ENCODE results near the gene VPS25. TPM values are rescaled to one million over a fixed set of nuclear protein-coding genes. Genes with fewer than 3 reads are reported as not detected.

Gene VPS25
- total RNA-seq, 1 experiment from 2014 or later: 152 TPM

DNA sequence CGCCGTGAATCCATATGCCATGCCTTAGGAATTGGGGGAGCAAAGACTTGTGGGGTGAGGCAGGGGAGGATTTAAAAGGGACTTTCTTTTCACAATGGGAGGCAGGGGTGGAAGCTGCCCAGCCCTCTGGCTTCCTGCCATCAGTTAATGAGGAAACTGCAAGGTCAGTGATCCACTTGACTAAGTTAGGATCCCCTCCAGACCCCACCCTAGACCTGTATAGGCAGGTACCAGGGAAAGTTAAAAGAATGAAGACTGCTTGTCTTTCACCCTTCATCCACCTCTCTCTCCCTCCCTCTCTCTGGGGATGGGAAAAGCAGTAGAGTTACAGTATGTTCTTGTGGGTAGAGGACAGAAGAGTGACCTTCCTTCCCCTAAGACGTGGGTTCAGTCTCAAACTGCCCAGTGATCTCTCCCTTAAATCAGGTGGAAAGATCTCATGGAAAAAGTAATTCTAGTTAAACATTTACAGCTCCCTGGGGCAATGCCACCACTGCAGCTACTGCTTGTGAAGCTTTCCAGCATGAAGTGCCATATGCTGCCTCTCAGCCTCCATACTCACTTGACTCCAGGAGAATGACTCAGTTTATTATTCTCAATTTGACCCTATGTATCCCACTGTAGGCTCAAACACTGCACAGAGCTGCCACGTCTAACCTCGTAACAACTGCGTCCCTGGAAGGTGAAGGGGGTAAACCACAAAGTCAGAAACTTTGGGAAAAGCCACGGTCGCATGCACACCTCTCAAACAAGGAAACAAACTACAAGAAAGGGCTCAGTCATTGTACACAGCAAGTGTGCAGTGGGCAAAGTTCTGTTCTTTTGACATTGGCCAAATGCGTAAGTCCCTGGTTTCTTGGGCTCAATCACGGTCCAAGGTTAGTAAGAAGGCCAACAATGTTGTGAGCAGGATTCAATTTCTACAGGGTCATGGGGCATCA, 24.1 kb downstream of the VPS25 start:
- H3K4me3 ChIP-seq (ENCODE audit: insufficient read depth, low read depth, low read length): peak overlapping the region; percentile 96
- H3K27me3 ChIP-seq (ENCODE audit: control insufficient read depth, insufficient read depth, low read length): peaks cover 3% of the 10 kb centered on the region
- DNase-seq: no peak
- no peaks in the 10 kb centered on the region; the same call in 1 of the 2 replicates for H3K36me3 ChIP-seq (replicated peaks; ENCODE audit: control insufficient read depth, insufficient read depth, low read length)

DNA sequence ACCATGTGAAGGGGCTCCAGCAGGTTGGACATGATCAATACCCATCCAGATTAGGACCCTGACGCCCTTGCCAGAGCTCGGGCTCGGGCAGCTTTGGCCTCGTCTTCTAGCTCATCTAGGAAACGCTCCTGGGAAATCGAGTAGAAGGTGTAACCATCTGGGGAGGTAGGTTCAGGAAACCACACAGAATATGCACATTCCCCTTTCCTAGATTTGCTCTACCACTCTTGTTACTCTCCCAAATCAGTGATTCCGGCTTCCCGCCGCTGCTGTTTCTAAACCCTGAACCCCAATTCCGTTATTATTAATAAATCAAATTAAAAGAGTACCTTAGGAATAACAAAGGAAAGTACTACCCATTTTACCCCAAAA, 24.7 kb downstream of the VPS25 start:
- DNase-seq: no peak
- H3K4me3 ChIP-seq (ENCODE audit: insufficient read depth, low read depth, low read length): peak overlapping the region; percentile 96
- H3K27me3 ChIP-seq (ENCODE audit: control insufficient read depth, insufficient read depth, low read length): peaks cover 3% of the 10 kb centered on the region

GRCh38 chr17:42798383-42799380, 25.4 kb downstream of the VPS25 start, which contains the start of the genes CNTD1 and COA3:
TSS of gene CNTD1 (plus strand) at chr17:42798861. CDS start at chr17:42799068, 207 bp downstream.
TSS of gene COA3 (minus strand) at chr17:42798704. CDS start at chr17:42798681, 23 bp downstream.
- Histone ChIP-seq H3K27me3 (ENCODE audit: control insufficient read depth, insufficient read depth, low read length) (peaks cover 3% of the 10 kb centered on the region), H3K36me3 (replicated peaks; ENCODE audit: control insufficient read depth, insufficient read depth, low read length) (no peaks in the 10 kb centered on the region; the same call in 1 of the 2 replicates), H3K4me3 (ENCODE audit: insufficient read depth, low read depth, low read length) (peak within 1 kb of the TSS; percentile 96)
- DNase-seq: peak; percentile 97

More for the DNA sequence above, 24.7 kb downstream of the VPS25 start:
- no peaks in the 10 kb centered on the region; the same call in 1 of the 2 replicates for H3K36me3 ChIP-seq (replicated peaks; ENCODE audit: control insufficient read depth, insufficient read depth, low read length)

GRCh38 chr17:42803074-42803883, 30.0 kb downstream of the VPS25 start:
- Histone ChIP-seq H3K4me3 (ENCODE audit: insufficient read depth, low read depth, low read length) (no peak overlapping the region), H3K27me3 (ENCODE audit: control insufficient read depth, insufficient read depth, low read length) (peaks cover 3% of the 10 kb centered on the region)
- no peak for DNase-seq

DNA sequence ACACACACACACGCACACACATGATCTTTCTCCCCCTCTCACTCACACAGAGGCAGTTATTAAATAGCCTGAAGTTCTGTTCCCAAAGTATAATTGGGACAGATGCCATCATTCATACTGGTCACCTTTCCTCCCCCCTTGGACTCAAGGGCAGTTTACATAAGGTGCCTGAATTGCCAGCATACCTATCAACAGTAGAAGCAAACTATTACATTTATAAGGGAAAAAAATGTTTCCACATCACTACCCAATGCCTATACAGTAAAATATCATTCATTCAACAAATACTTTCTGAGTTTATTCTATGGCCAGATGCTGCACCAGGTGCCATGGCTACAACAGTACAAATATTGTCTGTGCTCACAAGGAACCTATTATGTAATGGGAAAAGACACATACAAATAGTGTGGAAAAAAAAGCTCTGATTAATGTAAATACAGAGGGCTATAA, 31.7 kb downstream of the VPS25 start:
- Histone ChIP-seq H3K36me3 (replicated peaks; ENCODE audit: control insufficient read depth, insufficient read depth, low read length) (no peaks in the 10 kb centered on the region), H3K4me3 (ENCODE audit: insufficient read depth, low read depth, low read length) (no peak overlapping the region), H3K27me3 (ENCODE audit: control insufficient read depth, insufficient read depth, low read length) (no peaks in the 10 kb centered on the region; the same call in none of the 2 replicates)
- DNase-seq: no peak

More at GRCh38 chr17:42803074-42803883, 30.0 kb downstream of the VPS25 start:
- no peaks in the 10 kb centered on the region for H3K36me3 ChIP-seq (replicated peaks; ENCODE audit: control insufficient read depth, insufficient read depth, low read length)

- H3K27me3 ChIP-seq (ENCODE audit: control insufficient read depth, insufficient read depth, low read length): no peaks in the 10 kb centered on the region; the same call in none of the 2 replicates
- H3K4me3 ChIP-seq (ENCODE audit: insufficient read depth, low read depth, low read length): no peak overlapping the region
- peaks cover 6% of the 10 kb centered on the region for H3K36me3 ChIP-seq (replicated peaks; ENCODE audit: control insufficient read depth, insufficient read depth, low read length)
- no peak for DNase-seq
These were observed 33.0 kb downstream of the VPS25 start for GRCh38 chr17:42806249-42806648.

DNA sequence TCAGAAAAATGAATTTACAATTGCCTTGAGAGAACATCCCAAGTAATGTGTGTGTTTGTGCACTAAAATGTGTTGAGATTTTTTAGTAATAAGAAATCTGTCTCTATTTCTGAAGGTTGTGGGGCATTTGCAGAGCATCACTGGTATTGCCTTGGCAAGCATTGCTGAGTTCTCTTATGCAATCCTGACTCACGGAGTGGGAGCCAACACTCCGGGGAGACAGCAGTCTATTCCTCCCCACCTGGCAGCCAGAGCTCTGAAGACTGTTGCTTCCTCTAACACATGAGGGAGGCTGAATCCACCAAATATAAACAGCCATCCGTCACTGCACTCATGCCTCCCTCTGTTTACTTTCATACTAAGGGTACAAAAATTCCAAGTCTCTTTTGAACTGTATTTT, 36.0 kb downstream of the VPS25 start:
- no peaks in the 10 kb centered on the region for H3K27me3 ChIP-seq (ENCODE audit: control insufficient read depth, insufficient read depth, low read length)
- no peak overlapping the region for H3K4me3 ChIP-seq (ENCODE audit: insufficient read depth, low read depth, low read length)
- peaks cover 11% of the 10 kb centered on the region for H3K36me3 ChIP-seq (replicated peaks; ENCODE audit: control insufficient read depth, insufficient read depth, low read length)
- DNase-seq: no peak

- DNase-seq: no peak
- peaks cover 45% of the 10 kb centered on the region for H3K36me3 ChIP-seq (replicated peaks; ENCODE audit: control insufficient read depth, insufficient read depth, low read length)
- no peaks in the 10 kb centered on the region for H3K27me3 ChIP-seq (ENCODE audit: control insufficient read depth, insufficient read depth, low read length)
- no peak overlapping the region for H3K4me3 ChIP-seq (ENCODE audit: insufficient read depth, low read depth, low read length)
These were observed 41.6 kb downstream of the VPS25 start for GRCh38 chr17:42814633-42815399.

GRCh38 chr17:42817866-42818265, 44.6 kb downstream of the VPS25 start:
- H3K36me3 ChIP-seq (replicated peaks; ENCODE audit: control insufficient read depth, insufficient read depth, low read length): peaks cover 39% of the 10 kb centered on the region
- H3K4me3 ChIP-seq (ENCODE audit: insufficient read depth, low read depth, low read length): no peak overlapping the region
- no peak for DNase-seq

DNA sequence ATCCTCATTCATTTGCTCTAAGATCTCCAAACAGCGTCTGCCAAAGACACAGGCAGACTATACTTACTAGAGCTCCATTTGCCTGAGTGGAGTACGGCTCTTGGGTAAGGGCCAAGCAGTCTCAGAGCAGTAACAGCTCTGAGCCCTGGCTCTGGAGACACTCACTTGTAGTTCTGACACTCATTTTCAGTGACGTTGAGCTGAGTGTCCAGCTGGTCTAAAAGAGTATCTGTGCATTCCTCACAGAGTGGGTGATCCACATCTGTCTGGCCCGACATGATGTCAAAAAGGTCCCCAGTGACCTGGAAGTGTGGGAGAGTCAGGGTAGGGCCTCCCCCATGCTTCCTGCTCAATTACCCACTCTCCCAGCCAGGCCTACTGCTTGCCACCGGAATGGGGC, 45.1 kb downstream of the VPS25 start:
- DNase-seq: no peak
- no peak overlapping the region for H3K4me3 ChIP-seq (ENCODE audit: insufficient read depth, low read depth, low read length)
- H3K27me3 ChIP-seq (ENCODE audit: control insufficient read depth, insufficient read depth, low read length): no peaks in the 10 kb centered on the region
- peaks cover 39% of the 10 kb centered on the region for H3K36me3 ChIP-seq (replicated peaks; ENCODE audit: control insufficient read depth, insufficient read depth, low read length)

More at GRCh38 chr17:42817866-42818265, 44.6 kb downstream of the VPS25 start:
- H3K27me3 ChIP-seq (ENCODE audit: control insufficient read depth, insufficient read depth, low read length): no peaks in the 10 kb centered on the region

GRCh38 chr17:42819939-42820535, 46.8 kb downstream of the VPS25 start:
- Histone ChIP-seq H3K27me3 (ENCODE audit: control insufficient read depth, insufficient read depth, low read length) (no peaks in the 10 kb centered on the region), H3K36me3 (replicated peaks; ENCODE audit: control insufficient read depth, insufficient read depth, low read length) (peaks cover 30% of the 10 kb centered on the region), H3K4me3 (ENCODE audit: insufficient read depth, low read depth, low read length) (no peak overlapping the region)
- DNase-seq: peak; percentile 86

- Histone ChIP-seq H3K36me3 (replicated peaks; ENCODE audit: control insufficient read depth, insufficient read depth, low read length) (peaks cover 23% of the 10 kb centered on the region), H3K27me3 (ENCODE audit: control insufficient read depth, insufficient read depth, low read length) (no peaks in the 10 kb centered on the region), H3K4me3 (ENCODE audit: insufficient read depth, low read depth, low read length) (no peak overlapping the region)
- no peak for DNase-seq
These were observed 47.9 kb downstream of the VPS25 start for GRCh38 chr17:42821176-42821575.

GRCh38 chr17:42827472-42827871, 54.2 kb downstream of the VPS25 start:
- Histone ChIP-seq H3K36me3 (replicated peaks; ENCODE audit: control insufficient read depth, insufficient read depth, low read length) (no peaks in the 10 kb centered on the region), H3K27me3 (ENCODE audit: control insufficient read depth, insufficient read depth, low read length) (no peaks in the 10 kb centered on the region; the same call in 1 of the 2 replicates), H3K4me3 (ENCODE audit: insufficient read depth, low read depth, low read length) (no peak overlapping the region)
- no peak for DNase-seq

Measured in H7 (cell line).